Stomach smooth muscle (tissue), 2 donors: ENCODE data around the gene PLEKHM2.
A peak's percentile ranks its signal among the peaks of the same experiment; 100 is the strongest.

Experiments used
- H3K27ac ChIP-seq: one replicate; pipeline ENCODE4 v1.7.0; 2013; ENCODE audit warnings: mild to moderate bottlenecking, low read length, inconsistent platforms
- H3K27me3 ChIP-seq, 2 donors: one replicate each; pipeline ENCODE4 v1.7.0; 2013; ENCODE audit warnings: low read length in 2 of 2; ENCODE audit not compliant: insufficient read depth in 2 of 2, control insufficient read depth in 1 of 2
- H3K36me3 ChIP-seq, 2 donors: one replicate each; pipeline ENCODE4 v1.7.0; 2013; ENCODE audit warnings: low read length in 2 of 2; ENCODE audit not compliant: control insufficient read depth in 2 of 2, insufficient read depth in 2 of 2
- H3K4me1 ChIP-seq: one replicate; pipeline ENCODE4 v1.7.0; 2013; ENCODE audit warnings: low read length; ENCODE audit not compliant: control insufficient read depth, insufficient read depth
- H3K4me3 ChIP-seq, 2 donors: one replicate each; pipeline ENCODE4 v1.7.0; 2013; ENCODE audit warnings: low read length in 2 of 2
- H3K9ac ChIP-seq, 2 donors: one replicate each; pipeline ENCODE4 v1.7.0; 2013; ENCODE audit warnings: low read length in 2 of 2, mild to moderate bottlenecking in 1 of 2
- H3K9me3 ChIP-seq, 2 donors: one replicate each; pipeline ENCODE4 v1.7.0; 2013; ENCODE audit warnings: low read length in 2 of 2; ENCODE audit not compliant: control insufficient read depth in 2 of 2
- donor health status: healthy.
- donor health status: Pancreatic carcinoma.

PLEKHM2 gene

GRCh38 chr1:15676688-15677661 is 7.1 kb upstream of the PLEKHM2 start:
- Histone ChIP-seq H3K36me3 (no peaks in the 10 kb centered on the region), H3K4me3 (no peak overlapping the region), H3K9me3 (no peaks in the 10 kb centered on the region), H3K9ac (no peak overlapping the region), H3K27ac (no peak overlapping the region), H3K4me1 (no peaks in the 10 kb centered on the region), H3K27me3 (no peaks in the 10 kb centered on the region)

DNA sequence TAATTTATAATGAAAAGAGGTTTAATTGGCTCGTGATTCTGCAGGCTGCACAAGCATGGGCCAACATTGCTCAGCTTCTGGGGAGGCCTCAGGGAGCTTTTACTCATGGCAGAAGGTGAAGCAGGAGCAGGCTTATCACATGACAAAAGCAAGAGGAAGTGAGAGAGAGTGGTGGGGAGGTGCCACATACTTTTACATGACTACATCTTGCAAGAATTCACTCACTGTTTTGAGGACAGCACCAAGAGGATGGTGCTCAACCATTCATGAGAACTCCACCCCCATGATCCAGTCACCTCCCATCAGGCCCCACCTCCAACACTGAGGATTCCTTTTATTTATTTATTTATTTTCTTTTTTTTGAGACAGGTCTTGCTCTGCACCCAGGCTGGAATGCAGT is 5.5 kb upstream of the PLEKHM2 start:
- Histone ChIP-seq H3K4me1 (peaks cover 4% of the 10 kb centered on the region), H3K9me3 (no peaks in the 10 kb centered on the region)

DNA sequence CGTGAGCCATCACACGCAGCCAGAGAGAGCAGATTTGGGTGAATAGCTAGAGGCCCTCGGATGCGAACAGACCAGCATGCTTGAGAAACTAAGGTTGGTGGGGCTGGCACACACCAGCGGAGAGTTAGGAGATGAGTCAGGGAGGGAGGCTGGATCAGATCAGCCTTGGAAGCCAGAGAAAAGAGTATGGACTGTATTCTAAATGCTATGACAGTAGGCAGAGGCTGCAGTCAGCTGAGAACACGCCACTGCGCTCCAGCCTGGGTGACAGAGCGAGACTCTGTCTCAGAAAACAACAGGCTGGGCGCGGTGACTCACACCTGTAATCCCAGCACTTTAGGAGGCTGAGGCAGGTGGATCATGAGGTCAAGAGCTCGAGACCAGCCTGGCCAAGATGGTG is 4.0 kb upstream of the PLEKHM2 start:
- Histone ChIP-seq H3K9ac (no peak overlapping the region), H3K4me3 (no peak overlapping the region), H3K27me3 (no peaks in the 10 kb centered on the region), H3K36me3 (no peaks in the 10 kb centered on the region), H3K27ac (no peak overlapping the region), H3K4me1 (peaks cover 10% of the 10 kb centered on the region), H3K9me3 (no peaks in the 10 kb centered on the region)

More for the DNA sequence above, 5.5 kb upstream of the PLEKHM2 start:
- Histone ChIP-seq H3K27ac (no peak overlapping the region), H3K36me3 (no peaks in the 10 kb centered on the region), H3K4me3 (no peak overlapping the region), H3K27me3 (no peaks in the 10 kb centered on the region), H3K9ac (no peak overlapping the region)

- Histone ChIP-seq H3K4me3 (no peak overlapping the region), H3K27me3 (no peaks in the 10 kb centered on the region), H3K4me1 (peaks cover 15% of the 10 kb centered on the region), H3K9me3 (no peaks in the 10 kb centered on the region), H3K36me3 (no peaks in the 10 kb centered on the region), H3K27ac (no peak overlapping the region), H3K9ac (no peak overlapping the region)
Observed at GRCh38 chr1:15680561-15681348, 3.4 kb upstream of the PLEKHM2 start.

GRCh38 chr1:15681349-15682292 is 2.5 kb upstream of the PLEKHM2 start:
- Histone ChIP-seq H3K36me3 (no peaks in the 10 kb centered on the region), H3K27ac (no peak overlapping the region), H3K4me3 (no peak overlapping the region), H3K27me3 (no peaks in the 10 kb centered on the region), H3K4me1 (peaks cover 21% of the 10 kb centered on the region), H3K9me3 (no peaks in the 10 kb centered on the region), H3K9ac (no peak overlapping the region)

GRCh38 chr1:15682936-15683341 is 1.2 kb upstream of the PLEKHM2 start:
- Histone ChIP-seq H3K27me3 (no peaks in the 10 kb centered on the region), H3K9ac (no peak overlapping the region), H3K27ac (no peak overlapping the region), H3K36me3 (no peaks in the 10 kb centered on the region), H3K4me1 (peaks cover 21% of the 10 kb centered on the region), H3K9me3 (no peaks in the 10 kb centered on the region), H3K4me3 (no peak overlapping the region)

- Histone ChIP-seq H3K27me3 (no peaks in the 10 kb centered on the region), H3K9ac (peak overlapping the region; percentile 97 to 100), H3K36me3 (no peaks in the 10 kb centered on the region), H3K9me3 (no peaks in the 10 kb centered on the region), H3K4me3 (peak overlapping the region; percentile 76 to 84), H3K4me1 (peaks cover 21% of the 10 kb centered on the region), H3K27ac (peak overlapping the region; percentile 92)
Observed at GRCh38 chr1:15683345-15684039, 628 bp upstream of the PLEKHM2 start.

DNA sequence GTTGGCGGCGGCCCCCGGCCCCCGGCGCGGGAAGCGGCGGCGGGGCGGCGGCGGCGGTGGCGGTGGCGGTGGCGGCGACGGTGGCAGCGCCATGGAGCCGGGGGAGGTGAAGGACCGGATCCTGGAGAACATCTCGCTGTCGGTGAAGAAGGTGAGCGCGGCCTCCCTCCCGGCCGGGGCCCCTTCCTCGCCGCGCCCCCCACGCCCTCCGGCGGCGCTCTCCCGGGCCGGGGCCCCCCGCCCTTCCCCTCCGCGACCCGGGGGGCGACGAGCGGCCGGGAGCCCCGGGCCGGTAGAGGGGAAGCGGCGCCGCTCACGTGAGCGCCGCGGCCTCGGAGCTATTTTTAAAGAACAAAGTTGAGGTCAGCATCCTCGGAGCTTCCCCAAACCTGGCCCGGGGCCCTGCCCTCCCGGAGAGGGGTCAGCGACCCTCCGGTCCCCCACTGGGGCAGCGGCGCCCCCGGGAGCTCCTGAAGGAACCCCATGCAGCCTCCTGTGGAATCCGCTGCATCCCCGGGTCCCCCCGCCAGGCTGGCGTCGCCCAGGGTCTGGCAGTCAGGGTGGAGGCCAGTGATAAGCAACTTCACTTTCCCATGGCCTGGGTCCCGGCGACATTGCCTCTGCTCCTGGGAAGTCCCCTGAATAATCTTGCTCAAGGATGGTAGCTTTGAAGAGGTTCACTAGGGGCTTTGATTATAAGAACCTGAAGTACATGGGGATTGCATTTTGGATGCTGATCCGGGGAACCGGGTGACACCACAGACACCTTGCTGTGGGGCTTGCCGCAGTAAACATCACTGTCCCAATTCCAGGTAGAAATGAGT is 560 bp downstream of the PLEKHM2 start:
- Histone ChIP-seq H3K36me3 (no peaks in the 10 kb centered on the region), H3K9me3 (no peaks in the 10 kb centered on the region), H3K4me3 (peak overlapping the region; percentile 84 to 95), H3K27me3 (no peaks in the 10 kb centered on the region), H3K4me1 (peaks cover 21% of the 10 kb centered on the region), H3K27ac (peak overlapping the region; percentile 64), H3K9ac (peak overlapping the region; percentile 91 to 94)

- H3K27me3 ChIP-seq: no peaks in the 10 kb centered on the region
- peak overlapping the region; percentile 84 to 95 for H3K4me3 ChIP-seq
- peaks cover 21% of the 10 kb centered on the region for H3K4me1 ChIP-seq
- no peaks in the 10 kb centered on the region for H3K36me3 ChIP-seq
- peak overlapping the region; percentile 91 to 94 for H3K9ac ChIP-seq
- no peaks in the 10 kb centered on the region for H3K9me3 ChIP-seq
- no peak overlapping the region for H3K27ac ChIP-seq
Observed at GRCh38 chr1:15685820-15686219, 1.7 kb downstream of the PLEKHM2 start.
